Brain microvascular endothelial cell (primary cell): ENCODE data around the gene TRIM54.

ENCODE experiments used
- DNase-seq: peaks from one replicate; pipeline ENCODE4 v3.0.0-alpha.2; 2020
- H3K27ac ChIP-seq: fragments of 250-450 bp; sonication (Bioruptor Pico); 2 replicates; pipeline ENCODE4 v1.5.1; 2020; ENCODE audit warnings: mild to moderate bottlenecking, moderate library complexity
- H3K27me3 ChIP-seq: fragments of 250-450 bp; sonication (Bioruptor Pico); replicated peaks from 2 replicates; pipeline ENCODE4 v1.5.1; 2020; ENCODE audit warnings: mild to moderate bottlenecking
- H3K36me3 ChIP-seq: fragments of 250-450 bp; sonication (Bioruptor Pico); replicated peaks from 2 replicates; pipeline ENCODE4 v1.5.1; 2020; ENCODE audit warnings: mild to moderate bottlenecking
- H3K4me3 ChIP-seq: 2 replicates; pipeline ENCODE4 v1.5.1; 2011; ENCODE audit warnings: low read depth, mild to moderate bottlenecking, control low read depth, low read length, moderate library complexity
- CTCF ChIP-seq: IDR thresholded peaks from 2 replicates; pipeline ENCODE4 v1.5.1; 2011; ENCODE audit warnings: low read depth, mild to moderate bottlenecking, moderate library complexity, low read length, control low read depth, inconsistent platforms; ENCODE audit errors: missing control alignments
- in situ Hi-C: cut with HindIII; loops from 2 replicates; pipeline ENCODE4 v1.10.0; 2017; ENCODE audit warnings: low sequenced_read_pairs, low pct_ligation_motif_present

The TRIM54 gene

GRCh38 chr2:27245626-27246025 lies 36.6 kb upstream of the TRIM54 start:
- DNase-seq, result no peak
- no peak overlapping the region for H3K27ac ChIP-seq
- in situ Hi-C loops, result no loop called here
- peaks cover 41% of the 10 kb centered on the region for H3K36me3 ChIP-seq
- no peak overlapping the region for H3K4me3 ChIP-seq
- H3K27me3 ChIP-seq, result no peaks in the 10 kb centered on the region
- no peak for TF ChIP-seq CTCF

GRCh38 chr2:27247893-27248292 lies 34.3 kb upstream of the TRIM54 start:
- no peak for DNase-seq
- TF ChIP-seq CTCF, result no peak
- Histone ChIP-seq H3K4me3 (no peak overlapping the region), H3K27ac (no peak overlapping the region), H3K36me3 (peaks cover 19% of the 10 kb centered on the region), H3K27me3 (no peaks in the 10 kb centered on the region)
- in situ Hi-C loops, result no loop called here

GRCh38 chr2:27249159-27249890 lies 32.9 kb upstream of the TRIM54 start:
- no peaks in the 10 kb centered on the region for H3K27me3 ChIP-seq
- H3K36me3 ChIP-seq, result peaks cover 8% of the 10 kb centered on the region
- TF ChIP-seq CTCF, result no peak
- H3K27ac ChIP-seq, result no peak overlapping the region
- in situ Hi-C loops, result no loop called here
- H3K4me3 ChIP-seq, result no peak overlapping the region
- DNase-seq, result peak; percentile 36

DNA sequence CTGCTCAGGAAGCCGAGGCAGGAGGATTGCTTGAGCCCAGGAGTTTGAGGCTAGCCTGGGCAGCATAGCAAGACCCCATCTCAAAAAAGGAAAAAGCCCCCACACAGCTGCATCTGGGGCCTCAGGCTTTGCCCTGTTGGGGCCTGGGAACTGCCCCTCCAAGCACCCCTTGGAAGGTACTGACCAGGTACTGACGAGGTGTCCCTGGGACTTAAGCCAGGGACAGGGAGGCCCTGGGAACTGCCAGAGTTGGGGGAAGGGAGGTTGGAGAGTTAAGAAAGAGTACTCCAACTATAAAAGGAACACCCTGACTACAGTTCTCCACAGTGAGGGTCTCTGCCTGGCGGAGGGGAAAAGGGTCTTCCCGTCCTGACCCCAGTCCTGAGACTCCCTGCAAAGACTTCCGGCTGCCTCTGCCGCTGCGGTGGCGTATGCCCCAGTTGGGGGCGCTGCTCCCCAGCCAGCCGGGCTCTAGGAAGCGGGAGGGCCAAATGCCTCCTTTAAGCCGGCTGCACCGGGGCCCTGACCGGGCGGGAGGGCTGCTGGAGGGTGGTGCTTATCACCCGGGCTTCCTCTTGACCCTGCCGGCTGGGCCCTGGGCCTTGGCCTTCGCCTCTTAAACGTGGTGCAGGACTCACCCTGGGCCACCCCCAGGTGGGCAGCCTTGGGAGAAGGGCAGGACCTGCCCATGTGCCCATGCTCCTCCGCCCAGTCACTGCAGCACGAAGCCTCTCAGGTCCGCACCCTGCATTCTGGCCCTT lies 32.2 kb upstream of the TRIM54 start:
- DNase-seq, result peak; percentile 31
- H3K36me3 ChIP-seq, result peaks cover 2% of the 10 kb centered on the region
- peak; percentile 91 for TF ChIP-seq CTCF
- in situ Hi-C loops, result no loop called here
- no peak overlapping the region for H3K27ac ChIP-seq
- no peaks in the 10 kb centered on the region for H3K27me3 ChIP-seq
- H3K4me3 ChIP-seq, result no peak overlapping the region

DNA sequence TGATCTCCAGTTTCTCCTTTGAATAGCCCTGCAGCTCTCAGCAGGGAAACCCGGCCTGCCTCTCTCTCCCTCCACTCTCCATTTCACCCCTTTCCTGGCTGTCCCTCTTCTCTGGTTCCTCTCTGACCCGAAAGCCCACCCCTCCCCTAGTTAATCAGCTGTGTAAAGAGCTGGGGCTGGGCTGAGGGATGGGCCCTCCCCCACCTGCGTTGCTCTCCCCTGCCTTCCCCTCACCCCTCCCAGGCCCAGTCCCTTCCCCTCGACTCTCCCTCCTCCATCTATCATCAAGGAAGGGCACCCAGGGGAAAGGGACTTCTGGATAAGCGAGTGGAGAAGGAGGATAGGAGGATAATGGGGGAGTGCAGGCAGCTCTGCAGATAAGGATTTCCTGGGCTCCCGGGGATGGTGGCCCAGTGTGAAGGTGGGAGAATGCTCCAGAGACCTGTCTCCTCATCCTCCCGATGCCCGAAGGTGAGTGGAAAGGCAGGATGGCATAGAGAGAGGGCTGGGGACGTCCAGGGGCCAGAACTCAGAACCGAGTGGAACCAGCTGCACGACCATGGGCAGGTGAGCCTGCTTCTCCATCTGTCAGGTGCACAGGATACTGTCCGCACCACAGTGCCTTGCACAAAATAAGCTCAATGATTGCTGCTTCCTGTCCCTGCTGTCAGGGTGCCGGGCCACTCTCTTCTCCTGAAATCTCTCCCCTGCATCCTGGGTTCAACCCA lies 31.4 kb upstream of the TRIM54 start:
- H3K27ac ChIP-seq, result no peak overlapping the region
- no peak for TF ChIP-seq CTCF
- no peaks in the 10 kb centered on the region for H3K27me3 ChIP-seq
- no peaks in the 10 kb centered on the region for H3K36me3 ChIP-seq
- in situ Hi-C loops, result no loop called here
- no peak overlapping the region for H3K4me3 ChIP-seq
- no peak for DNase-seq
